PC-3 (cell line): ENCODE measurements around the gene PIRT. TPM values are rescaled to one million over a fixed set of nuclear protein-coding genes. Genes with fewer than 3 reads are reported as not detected.

Experiments used
- ATAC-seq: fragments of 200-7000 bp; cut with Tn5 transposase; 2 replicates; pipeline ENCODE4 v1.9.1; 2020; ENCODE audit warnings: mild to moderate bottlenecking, moderate library complexity
- BruUV-seq: library from RNA; stranded (reverse); fragments of 400-500 nt; replicated peaks from 2 replicates; lab custom pipeline; 2021; lab: Mats Ljungman, UMichigan
- CTCF ChIA-PET: fragments of 300-600 bp; sonication (Branson Sonifier 250); formaldehyde crosslinking; loops from one replicate; lab custom pipeline; 2022; ENCODE audit warnings: antibody characterized with exemption; lab: Charles Lee
- POLR2A ChIA-PET: fragments of 300-600 bp; sonication (Branson Sonifier 250); formaldehyde crosslinking; loops from one replicate; lab custom pipeline; 2022; ENCODE audit warnings: antibody characterized with exemption; ENCODE audit not compliant: unreplicated experiment; lab: Charles Lee
- DNase-seq: peaks from one replicate; pipeline ENCODE4 v3.0.0-alpha.2; 2015
- H2AFZ ChIP-seq: fragments of 300-600 bp; sonication (generic); 2 replicates; pipeline ENCODE4 v1.6.0; 2016; ENCODE audit warnings: antibody characterized with exemption, low read length
- H3F3A ChIP-seq: fragments of 300-600 bp; sonication (generic); one replicate; pipeline ENCODE4 v1.6.0; 2017; ENCODE audit warnings: antibody characterized with exemption, low read length, control low read depth, mild to moderate bottlenecking; ENCODE audit not compliant: unreplicated experiment
- H3K27ac ChIP-seq: fragments of 300-600 bp; sonication (generic); 2 replicates; pipeline ENCODE4 v1.5.1; 2016; ENCODE audit warnings: mild to moderate bottlenecking, low read length
- H3K27me3 ChIP-seq: fragments of 300-600 bp; sonication (generic); 2 replicates; pipeline ENCODE4 v1.6.1; 2016; ENCODE audit warnings: low read length, mixed read lengths
- H3K36me3 ChIP-seq: fragments of 300-600 bp; sonication (generic); 2 replicates; pipeline ENCODE4 v1.6.1; 2016; ENCODE audit warnings: low read depth, mixed run types, low read length, mixed read lengths
- H3K4me1 ChIP-seq: fragments of 300-600 bp; sonication (generic); 2 replicates; pipeline ENCODE4 v1.5.1; 2016; ENCODE audit warnings: low read length; ENCODE audit not compliant: insufficient read depth
- H3K4me2 ChIP-seq: fragments of 300-600 bp; sonication (generic); 2 replicates; pipeline ENCODE4 v1.6.0; 2016; ENCODE audit warnings: low read length
- H3K4me3 ChIP-seq: fragments of 300-600 bp; sonication (generic); 2 replicates; pipeline ENCODE4 v1.5.1; 2016; ENCODE audit warnings: mild to moderate bottlenecking, low read length, mixed read lengths
- H3K79me2 ChIP-seq: fragments of 300-600 bp; sonication (generic); 2 replicates; pipeline ENCODE4 v1.6.1; 2017; ENCODE audit warnings: low read length, mixed read lengths
- H3K9ac ChIP-seq: fragments of 300-600 bp; sonication (generic); 2 replicates; pipeline ENCODE4 v1.6.0; 2016; ENCODE audit warnings: mild to moderate bottlenecking, low read length
- H3K9me2 ChIP-seq: fragments of 300-600 bp; sonication (generic); replicated peaks from 2 replicates; pipeline ENCODE4 v1.6.1; 2016; ENCODE audit warnings: mixed run types, low read length, mixed read lengths
- H3K9me3 ChIP-seq: fragments of 300-600 bp; sonication (generic); 2 replicates; pipeline ENCODE4 v1.6.1; 2016; ENCODE audit warnings: low read length, mixed read lengths
- H4K20me1 ChIP-seq: fragments of 300-600 bp; sonication (generic); 2 replicates; pipeline ENCODE4 v1.6.1; 2016; ENCODE audit warnings: low read length, mixed read lengths
- EZH2 ChIP-seq: fragments of 300-600 bp; sonication (generic); IDR thresholded peaks from one replicate; pipeline ENCODE4 v1.6.1; 2017; ENCODE audit warnings: antibody characterized with exemption, mild to moderate bottlenecking, low read length; ENCODE audit not compliant: unreplicated experiment
- EZH2phosphoT487 ChIP-seq: fragments of 300-600 bp; sonication (generic); IDR thresholded peaks from 2 replicates; pipeline ENCODE4 v1.6.1; 2018; ENCODE audit warnings: mild to moderate bottlenecking, antibody characterized with exemption, low read length, borderline replicate concordance
- intact Hi-C: fragments of 100-400 bp; cut with micrococcal nuclease; formaldehyde crosslinking; loops from 2 replicates; pipeline ENCODE4 v1.9.0; 2023
- total RNA-seq: library from RNA; depleted of rRNA; stranded (reverse); fragments of >200 nt; gene quantifications from 2 replicates; pipeline ENCODE4 v1.2.3, GENCODE V29; 2014
- TF ChIP-seq, protein P1 (sequence below): fragments of 300-600 bp; sonication (generic); conservative IDR thresholded peaks from 2 replicates; pipeline ENCODE4 v1.5.1; 2017; ENCODE audit warnings: antibody characterized with exemption, low read depth, mild to moderate bottlenecking, low read length

PIRT gene
- total RNA-seq, 1 experiment from 2014 or later = not detected

DNA sequence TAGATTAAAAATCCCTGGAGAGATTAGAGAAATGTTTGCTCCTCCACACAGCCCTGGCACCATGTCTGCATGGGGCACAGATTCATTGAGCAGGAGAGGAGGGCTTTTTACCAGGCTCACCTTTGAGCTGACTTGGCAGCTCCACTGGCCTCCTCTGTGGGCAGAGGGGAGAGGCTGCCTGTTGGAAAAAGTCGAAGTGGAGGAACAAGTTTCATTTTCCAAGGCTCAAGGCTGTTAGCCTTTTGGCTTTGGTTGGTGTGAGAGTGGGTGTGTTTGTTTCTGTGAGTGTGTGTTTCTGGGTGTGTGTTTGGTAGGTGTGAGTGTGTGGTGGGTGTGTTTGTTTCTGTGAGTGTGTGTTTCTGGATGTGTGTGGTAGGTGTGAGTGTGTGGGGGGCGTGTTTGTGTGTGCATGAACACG, 39.5 kb downstream of the PIRT start:
- CTCF ChIA-PET = no interaction called here
- intact Hi-C loops = no loop called here

DNA sequence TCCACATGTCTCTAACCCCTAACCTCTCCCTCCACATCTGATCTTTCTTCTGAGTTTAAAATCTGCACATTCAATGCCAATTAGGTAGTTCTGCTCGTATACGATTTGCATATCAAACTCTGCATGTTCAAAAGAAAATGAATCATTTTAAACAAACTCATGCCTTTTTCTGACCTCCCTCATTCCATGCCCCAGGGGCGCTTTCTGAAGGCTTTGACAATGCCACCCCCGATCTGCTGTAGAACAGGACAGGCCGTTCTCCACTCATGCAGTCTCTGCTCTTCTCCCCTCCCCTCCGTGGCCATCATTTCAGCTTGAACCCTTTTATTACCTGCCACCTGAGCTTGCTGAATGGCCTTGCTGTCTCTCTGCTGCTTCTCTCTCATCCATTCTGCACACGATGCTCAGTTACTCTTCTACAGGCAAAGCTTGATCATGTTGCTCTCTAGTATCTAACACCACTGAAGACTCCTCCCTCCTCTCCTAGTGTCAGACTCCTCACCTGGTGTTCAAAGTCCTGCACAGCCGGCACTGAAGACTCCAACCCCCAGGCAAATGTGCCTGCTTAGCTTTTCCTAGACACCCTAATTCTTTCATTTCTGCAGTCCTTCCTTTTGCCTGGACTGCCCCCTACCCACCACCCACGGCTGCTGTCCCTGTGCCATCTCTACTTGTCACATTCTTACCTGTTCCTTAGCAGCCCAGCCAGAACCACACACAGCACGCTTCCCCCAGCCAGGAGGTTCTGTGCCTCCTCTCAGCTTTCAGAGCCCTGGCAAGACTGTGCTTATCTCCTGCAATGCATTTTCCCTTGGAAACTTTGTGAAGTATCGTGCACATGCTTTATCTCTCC, 40.2 kb downstream of the PIRT start:
- H3K4me1 ChIP-seq = peaks cover 37% of the 10 kb centered on the region
- no peaks in the 10 kb centered on the region for H3K9me2 ChIP-seq
- H3K27me3 ChIP-seq = no peaks in the 10 kb centered on the region
- POLR2A ChIA-PET = no interaction called here
- H3K4me2 ChIP-seq = peak overlapping the region; percentile 53
- no peaks in the 10 kb centered on the region for H3K79me2 ChIP-seq
- H3K27ac ChIP-seq = peak overlapping the region; percentile 95
- no TSS peak for BruUV-seq
- CTCF ChIA-PET = no interaction called here
- no peaks in the 10 kb centered on the region for H3F3A ChIP-seq
- DNase-seq (no peak), ATAC-seq (peak; percentile 22; the same call in 1 of the 2 replicates)
- H3K4me3 ChIP-seq = no peak overlapping the region; the same call in 1 of the 2 replicates
- no peaks in the 10 kb centered on the region for H4K20me1 ChIP-seq
- peak overlapping the region; percentile 59 for H3K9ac ChIP-seq
- intact Hi-C loops = no loop called here
- H2AFZ ChIP-seq = peak overlapping the region; percentile 29
- TF ChIP-seq EZH2phosphoT487 (no peak), EZH2 (no peak)
- TF ChIP-seq, protein P1, sequence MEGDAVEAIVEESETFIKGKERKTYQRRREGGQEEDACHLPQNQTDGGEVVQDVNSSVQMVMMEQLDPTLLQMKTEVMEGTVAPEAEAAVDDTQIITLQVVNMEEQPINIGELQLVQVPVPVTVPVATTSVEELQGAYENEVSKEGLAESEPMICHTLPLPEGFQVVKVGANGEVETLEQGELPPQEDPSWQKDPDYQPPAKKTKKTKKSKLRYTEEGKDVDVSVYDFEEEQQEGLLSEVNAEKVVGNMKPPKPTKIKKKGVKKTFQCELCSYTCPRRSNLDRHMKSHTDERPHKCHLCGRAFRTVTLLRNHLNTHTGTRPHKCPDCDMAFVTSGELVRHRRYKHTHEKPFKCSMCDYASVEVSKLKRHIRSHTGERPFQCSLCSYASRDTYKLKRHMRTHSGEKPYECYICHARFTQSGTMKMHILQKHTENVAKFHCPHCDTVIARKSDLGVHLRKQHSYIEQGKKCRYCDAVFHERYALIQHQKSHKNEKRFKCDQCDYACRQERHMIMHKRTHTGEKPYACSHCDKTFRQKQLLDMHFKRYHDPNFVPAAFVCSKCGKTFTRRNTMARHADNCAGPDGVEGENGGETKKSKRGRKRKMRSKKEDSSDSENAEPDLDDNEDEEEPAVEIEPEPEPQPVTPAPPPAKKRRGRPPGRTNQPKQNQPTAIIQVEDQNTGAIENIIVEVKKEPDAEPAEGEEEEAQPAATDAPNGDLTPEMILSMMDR = no peak
- H3K9me3 ChIP-seq = no peaks in the 10 kb centered on the region
- H3K36me3 ChIP-seq = no peaks in the 10 kb centered on the region

More for the DNA sequence above, 39.5 kb downstream of the PIRT start:
- Histone ChIP-seq H3K9me2 (no peaks in the 10 kb centered on the region), H3K27me3 (no peaks in the 10 kb centered on the region), H3K9ac (peak overlapping the region; percentile 59), H3K9me3 (no peaks in the 10 kb centered on the region), H3F3A (no peaks in the 10 kb centered on the region), H4K20me1 (no peaks in the 10 kb centered on the region), H3K4me3 (no peak overlapping the region; the same call in 1 of the 2 replicates), H3K27ac (peak overlapping the region; percentile 95), H3K4me2 (peak overlapping the region; percentile 53), H3K36me3 (no peaks in the 10 kb centered on the region), H3K79me2 (no peaks in the 10 kb centered on the region), H2AFZ (peak overlapping the region; percentile 29; the same call in 1 of the 2 replicates), H3K4me1 (peaks cover 37% of the 10 kb centered on the region)
- TF ChIP-seq EZH2phosphoT487 (no peak), EZH2 (no peak)
- TF ChIP-seq, protein P1 = no peak
- POLR2A ChIA-PET = no interaction called here
- BruUV-seq = no TSS peak
- ATAC-seq = peak; percentile 27; the same call in 1 of the 2 replicates
- peak; percentile 61 for DNase-seq

DNA sequence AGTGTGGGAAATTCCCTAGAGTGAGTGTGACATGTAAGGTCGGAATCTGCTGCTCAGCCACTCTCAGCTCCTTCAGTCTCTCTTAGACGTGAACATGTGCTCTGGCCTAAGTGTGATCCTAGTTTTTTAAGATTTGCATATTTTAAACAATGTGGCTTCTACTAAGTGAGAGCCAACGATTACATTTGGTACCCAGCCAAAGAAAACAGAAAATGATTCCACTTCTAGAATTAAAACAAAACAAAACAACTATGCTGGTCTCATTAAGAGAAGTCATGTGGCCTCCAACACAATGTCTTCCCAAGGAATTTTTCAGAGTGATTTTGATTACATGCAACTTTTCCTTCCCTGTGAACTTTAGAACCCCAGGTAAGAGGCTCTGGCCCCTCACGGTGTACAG, 44.1 kb downstream of the PIRT start:
- Histone ChIP-seq H4K20me1 (no peaks in the 10 kb centered on the region), H3K27ac (no peak overlapping the region), H3K4me3 (no peak overlapping the region), H3K4me1 (peaks cover 23% of the 10 kb centered on the region), H2AFZ (no peak overlapping the region), H3K79me2 (no peaks in the 10 kb centered on the region), H3K9me2 (no peaks in the 10 kb centered on the region), H3K9me3 (no peaks in the 10 kb centered on the region), H3K9ac (no peak overlapping the region), H3F3A (no peaks in the 10 kb centered on the region), H3K36me3 (no peaks in the 10 kb centered on the region), H3K27me3 (no peaks in the 10 kb centered on the region), H3K4me2 (no peak overlapping the region)
- ATAC-seq = no peak
- ChIA-PET CTCF (no interaction called here), POLR2A (no interaction called here)
- DNase-seq = no peak
- BruUV-seq = no TSS peak
- TF ChIP-seq EZH2 (no peak), EZH2phosphoT487 (no peak)
- TF ChIP-seq, protein P1 = no peak
- intact Hi-C loops = no loop called here
